NOMO-1 (cell line): Measurements from ENCODE around the gene VENTX.
"Not testable (repeated sequence)": the region's sequence is repeated elsewhere in the genome, so short reads cannot be mapped to it uniquely, and the experiment has no call there.

ENCODE experiments used
- DNase-seq, 2 experiments: peaks; one replicate each; lab custom pipeline; 2025; ENCODE audit not compliant: unreplicated experiment in 2 of 2; lab: John Stamatoyannopoulos, UW

VENTX gene

DNA sequence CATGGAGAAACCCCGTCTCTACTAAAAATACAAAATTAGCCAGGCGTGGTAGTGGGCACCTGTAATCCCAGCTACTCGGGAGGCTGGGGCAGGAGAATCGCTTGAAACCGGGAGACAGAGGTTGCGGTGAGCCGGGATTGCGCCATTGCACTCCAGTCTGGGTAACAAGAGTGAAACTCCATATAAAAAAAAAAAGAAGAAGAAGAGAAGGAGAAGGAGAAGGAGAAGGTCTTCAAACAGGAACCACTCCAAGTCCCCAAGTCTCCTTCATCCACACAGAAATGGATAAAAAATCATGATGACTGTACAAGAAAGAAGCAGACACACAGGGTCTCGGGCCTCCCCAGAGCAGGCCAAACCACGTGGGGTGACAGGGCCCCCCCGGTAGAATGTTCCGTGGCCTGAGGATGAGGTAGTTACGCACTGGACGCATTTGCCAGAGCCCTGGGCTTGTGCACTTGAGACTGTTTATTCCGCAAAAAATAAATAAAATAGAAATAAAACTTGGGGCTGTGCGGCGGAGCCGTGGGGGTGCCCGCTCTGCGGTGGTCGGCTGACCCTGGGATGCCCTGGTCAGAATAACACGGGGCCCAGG, 15.8 kb downstream of the VENTX start:
- peak in 1 of 2 experiments; percentile 71 for DNase-seq

- DNase-seq: no peak
Measured at GRCh38 chr10:133254421-133255120, 16.9 kb downstream of the VENTX start.

- no peak for DNase-seq
Measured at GRCh38 chr10:133255323-133255722, 17.7 kb downstream of the VENTX start.

DNA sequence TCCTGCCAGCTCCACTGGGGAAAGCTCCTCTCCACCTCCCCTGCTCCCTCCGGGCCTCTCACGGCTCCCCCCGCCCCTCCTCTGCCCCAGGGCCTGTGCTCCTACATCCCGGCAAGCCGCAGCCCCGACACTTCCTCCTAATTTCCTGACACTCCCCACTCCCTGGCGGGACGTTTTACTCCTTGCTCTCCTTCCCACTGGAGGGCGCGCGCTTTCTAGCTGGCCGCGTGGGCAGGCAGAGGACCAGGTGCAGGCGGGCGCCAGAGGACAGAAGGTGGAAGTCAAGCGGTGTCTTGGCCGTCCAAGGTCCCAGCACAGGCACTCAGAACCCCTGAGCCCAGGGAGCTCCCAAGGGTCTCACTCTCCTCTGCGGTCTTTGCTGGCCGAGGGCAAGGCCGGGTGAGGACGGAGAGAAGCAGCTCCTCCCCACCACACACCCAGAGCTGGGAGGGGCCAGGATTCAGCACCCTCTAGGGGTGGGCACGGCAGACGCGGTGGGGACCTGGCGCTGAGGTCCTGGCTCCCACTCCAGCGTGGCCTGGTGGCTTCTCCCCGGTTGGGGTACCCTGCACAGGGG, 19.9 kb downstream of the VENTX start:
- DNase-seq: peak in 1 of 2 experiments; percentile 42

GRCh38 chr10:133258066-133258817, 20.6 kb downstream of the VENTX start:
- DNase-seq: no peak

DNA sequence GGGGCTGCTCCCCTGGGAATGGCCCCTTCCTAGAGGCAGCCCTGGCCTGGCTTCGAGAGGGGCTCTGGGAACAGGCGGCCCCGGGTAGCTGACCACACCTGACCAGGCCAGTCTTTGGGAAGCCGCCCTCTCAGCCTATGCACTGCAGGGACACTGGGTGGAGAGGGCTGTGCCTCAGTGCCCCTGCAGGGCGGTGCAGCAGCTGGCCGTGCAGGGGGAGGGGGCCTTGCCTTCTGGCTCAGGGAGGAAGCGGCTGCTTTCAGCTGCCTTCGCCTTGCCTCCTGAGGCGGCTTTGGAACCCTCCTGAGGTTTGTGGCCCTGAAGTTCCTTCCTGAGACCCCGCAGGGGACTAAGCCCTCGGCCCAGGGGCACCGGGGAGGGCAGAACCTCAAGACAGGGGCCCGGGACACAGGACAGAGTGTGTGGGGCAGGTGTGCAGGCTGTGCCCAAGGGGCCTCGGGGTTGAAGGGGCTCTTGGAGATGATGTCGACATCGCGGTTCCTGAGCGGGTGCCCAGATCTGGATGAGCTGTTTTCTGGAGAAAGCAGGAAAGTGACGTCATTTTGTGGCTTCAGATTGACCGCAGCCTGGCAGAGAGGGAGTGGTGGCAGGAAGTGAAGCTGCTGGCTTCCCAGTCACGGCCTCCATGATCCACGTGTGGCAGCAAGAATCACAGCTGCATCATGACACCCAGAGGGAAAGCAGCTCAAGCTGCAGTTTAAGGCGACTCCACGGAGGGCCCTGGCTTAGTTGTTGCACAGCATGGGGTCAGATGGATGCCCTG, 21.4 kb downstream of the VENTX start:
- DNase-seq: peak; percentile 91 to 93

- DNase-seq: no peak
Measured at GRCh38 chr10:133259602-133259989, 21.9 kb downstream of the VENTX start.

GRCh38 chr10:133260895-133261725, 23.5 kb downstream of the VENTX start:
- DNase-seq: peak; percentile 31 to 40

GRCh38 chr10:133261726-133262325, 24.2 kb downstream of the VENTX start:
- DNase-seq: peak; percentile 43 to 79

GRCh38 chr10:133262696-133263095, 25.0 kb downstream of the VENTX start:
- no peak for DNase-seq

- no peak for DNase-seq
Measured at GRCh38 chr10:133263674-133264073, 26.0 kb downstream of the VENTX start.

GRCh38 chr10:133264461-133264860, 26.8 kb downstream of the VENTX start:
- DNase-seq: peak; percentile 30 to 34

- not testable (repeated sequence) for DNase-seq
Measured at GRCh38 chr10:133265052-133265451, 27.4 kb downstream of the VENTX start.

- no peak for DNase-seq
Measured at GRCh38 chr10:133266056-133266795, 28.6 kb downstream of the VENTX start.

DNA sequence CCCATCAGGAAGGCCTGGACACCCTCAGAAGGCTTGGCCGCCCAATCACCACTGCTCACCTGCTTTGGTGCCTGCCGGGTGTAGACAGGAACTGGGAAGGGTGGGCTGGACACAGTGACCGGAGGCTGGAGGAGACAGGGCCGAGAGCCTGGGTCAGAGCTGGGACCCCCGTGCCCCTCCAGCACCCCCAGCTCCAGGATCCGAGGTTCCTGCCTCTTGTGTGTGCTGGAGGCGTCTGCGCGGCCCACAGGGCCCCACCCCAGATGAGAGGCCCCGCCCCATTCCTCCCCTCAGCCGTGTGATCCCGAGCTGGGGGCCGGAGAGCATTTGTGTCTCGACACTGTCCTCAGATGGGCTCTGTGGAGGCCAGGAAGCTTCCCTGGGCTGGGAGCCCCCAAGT, 29.6 kb downstream of the VENTX start:
- DNase-seq: no peak

- DNase-seq: no peak
Measured at GRCh38 chr10:133267829-133268228, 30.2 kb downstream of the VENTX start.

DNA sequence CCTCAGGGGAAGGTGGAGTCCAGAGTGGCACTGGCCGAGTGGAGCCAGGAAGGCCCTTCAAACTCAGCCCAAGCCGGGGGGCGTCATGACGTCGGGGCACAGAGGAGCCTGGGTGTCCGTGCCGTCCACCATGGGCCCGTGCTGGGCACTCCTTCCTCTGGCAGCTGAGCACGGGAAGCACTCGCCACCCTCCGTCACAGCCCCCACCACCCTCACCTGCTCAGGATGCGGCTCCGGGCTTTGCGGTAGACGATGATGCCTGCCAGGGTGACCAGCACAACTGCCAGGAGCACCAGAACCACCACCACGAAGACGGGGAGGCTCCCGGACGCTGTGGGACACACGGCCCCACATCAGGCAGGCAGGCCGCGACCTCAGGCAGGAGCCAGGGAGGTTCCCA, 30.9 kb downstream of the VENTX start:
- DNase-seq: no peak

DNA sequence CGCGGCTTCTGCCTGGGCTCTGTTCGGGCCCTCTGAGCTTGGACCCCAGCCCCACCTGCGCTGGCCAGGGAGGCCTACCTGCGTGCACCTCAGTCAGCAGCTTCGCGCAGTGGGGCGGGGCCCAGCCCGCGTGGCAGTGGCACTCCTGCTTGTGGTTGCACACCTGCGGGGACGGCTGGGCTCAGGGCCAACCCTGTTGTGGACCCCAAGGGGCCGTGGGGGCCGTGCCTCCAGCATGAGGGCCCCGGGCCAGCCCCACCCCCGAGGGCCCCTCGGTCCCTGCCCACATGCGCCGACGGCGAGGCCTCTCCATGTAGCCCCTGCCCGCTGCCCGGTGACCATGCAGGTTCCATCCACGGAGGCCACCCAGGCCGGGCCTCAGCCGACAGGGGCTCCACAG, 31.7 kb downstream of the VENTX start:
- no peak for DNase-seq

GRCh38 chr10:133270204-133270603, 32.5 kb downstream of the VENTX start:
- DNase-seq: no peak
